Glutamatergic neuron (in vitro differentiated cells): Measurements from ENCODE around the gene NOP56. TPM values are rescaled to one million over a fixed set of nuclear protein-coding genes. Genes with fewer than 3 reads are reported as not detected.

Experiments
- DNase-seq: peaks from one replicate; pipeline ENCODE4 v3.0.0; 2022
- H3K27ac Mint-ChIP-seq: one replicate; pipeline ENCODE4 v1.8.0; 2020; ENCODE audit warnings: mild to moderate bottlenecking, mixed read lengths, inconsistent platforms; ENCODE audit not compliant: unreplicated experiment
- H3K27me3 Mint-ChIP-seq: one replicate; pipeline ENCODE4 v1.8.0; 2020; ENCODE audit warnings: mild to moderate bottlenecking, moderate library complexity, mixed read lengths, inconsistent platforms; ENCODE audit not compliant: unreplicated experiment
- H3K36me3 Mint-ChIP-seq: one replicate; pipeline ENCODE4 v1.8.0; 2020; ENCODE audit warnings: mild to moderate bottlenecking, mixed read lengths, inconsistent platforms; ENCODE audit not compliant: unreplicated experiment
- H3K4me1 Mint-ChIP-seq: one replicate; pipeline ENCODE4 v1.8.0; 2020; ENCODE audit warnings: mild to moderate bottlenecking, low read depth, mixed read lengths, inconsistent platforms; ENCODE audit not compliant: unreplicated experiment
- H3K4me3 Mint-ChIP-seq: one replicate; pipeline ENCODE4 v1.8.0; 2020; ENCODE audit warnings: mild to moderate bottlenecking, mixed read lengths, inconsistent platforms; ENCODE audit not compliant: unreplicated experiment
- H3K9me3 Mint-ChIP-seq: one replicate; pipeline ENCODE4 v1.8.0; 2020; ENCODE audit warnings: mild to moderate bottlenecking, moderate library complexity, mixed read lengths, inconsistent platforms; ENCODE audit not compliant: unreplicated experiment
- long read RNA-seq: library from polyadenylated mRNA; unstranded; transcript quantifications from one replicate; pipeline ENCODE4 v2.0.0, GENCODE V29; 2020; ENCODE audit not compliant: unreplicated experiment
- total RNA-seq: library from RNA; stranded (reverse); fragmentation: NEBNext Ultra II Directional; extraction: Animal tissue kit (Norgen Biotek cat#: 25700); gene quantifications from one replicate; pipeline ENCODE4 v1.2.1, GENCODE V29; 2021; ENCODE audit not compliant: unreplicated experiment
- TF ChIP-seq, protein P1 (sequence below): fragments of 200-600 bp; sonication (generic); IDR thresholded peaks from one replicate; pipeline ENCODE4 v1.5.0; 2021; ENCODE audit not compliant: partially characterized antibody, unreplicated experiment

NOP56 gene, protein sequence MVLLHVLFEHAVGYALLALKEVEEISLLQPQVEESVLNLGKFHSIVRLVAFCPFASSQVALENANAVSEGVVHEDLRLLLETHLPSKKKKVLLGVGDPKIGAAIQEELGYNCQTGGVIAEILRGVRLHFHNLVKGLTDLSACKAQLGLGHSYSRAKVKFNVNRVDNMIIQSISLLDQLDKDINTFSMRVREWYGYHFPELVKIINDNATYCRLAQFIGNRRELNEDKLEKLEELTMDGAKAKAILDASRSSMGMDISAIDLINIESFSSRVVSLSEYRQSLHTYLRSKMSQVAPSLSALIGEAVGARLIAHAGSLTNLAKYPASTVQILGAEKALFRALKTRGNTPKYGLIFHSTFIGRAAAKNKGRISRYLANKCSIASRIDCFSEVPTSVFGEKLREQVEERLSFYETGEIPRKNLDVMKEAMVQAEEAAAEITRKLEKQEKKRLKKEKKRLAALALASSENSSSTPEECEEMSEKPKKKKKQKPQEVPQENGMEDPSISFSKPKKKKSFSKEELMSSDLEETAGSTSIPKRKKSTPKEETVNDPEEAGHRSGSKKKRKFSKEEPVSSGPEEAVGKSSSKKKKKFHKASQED
- total RNA-seq = 185 TPM
- long read RNA-seq, transcript NOP56-201 (12 exons, 2,400 nt) = major isoform, 23 of 61 reads
- long read RNA-seq, partial matches to known transcripts = 19 of 61 reads
- long read RNA-seq, other reads (novel, unspliced or antisense) = 17 of 61 reads

DNA sequence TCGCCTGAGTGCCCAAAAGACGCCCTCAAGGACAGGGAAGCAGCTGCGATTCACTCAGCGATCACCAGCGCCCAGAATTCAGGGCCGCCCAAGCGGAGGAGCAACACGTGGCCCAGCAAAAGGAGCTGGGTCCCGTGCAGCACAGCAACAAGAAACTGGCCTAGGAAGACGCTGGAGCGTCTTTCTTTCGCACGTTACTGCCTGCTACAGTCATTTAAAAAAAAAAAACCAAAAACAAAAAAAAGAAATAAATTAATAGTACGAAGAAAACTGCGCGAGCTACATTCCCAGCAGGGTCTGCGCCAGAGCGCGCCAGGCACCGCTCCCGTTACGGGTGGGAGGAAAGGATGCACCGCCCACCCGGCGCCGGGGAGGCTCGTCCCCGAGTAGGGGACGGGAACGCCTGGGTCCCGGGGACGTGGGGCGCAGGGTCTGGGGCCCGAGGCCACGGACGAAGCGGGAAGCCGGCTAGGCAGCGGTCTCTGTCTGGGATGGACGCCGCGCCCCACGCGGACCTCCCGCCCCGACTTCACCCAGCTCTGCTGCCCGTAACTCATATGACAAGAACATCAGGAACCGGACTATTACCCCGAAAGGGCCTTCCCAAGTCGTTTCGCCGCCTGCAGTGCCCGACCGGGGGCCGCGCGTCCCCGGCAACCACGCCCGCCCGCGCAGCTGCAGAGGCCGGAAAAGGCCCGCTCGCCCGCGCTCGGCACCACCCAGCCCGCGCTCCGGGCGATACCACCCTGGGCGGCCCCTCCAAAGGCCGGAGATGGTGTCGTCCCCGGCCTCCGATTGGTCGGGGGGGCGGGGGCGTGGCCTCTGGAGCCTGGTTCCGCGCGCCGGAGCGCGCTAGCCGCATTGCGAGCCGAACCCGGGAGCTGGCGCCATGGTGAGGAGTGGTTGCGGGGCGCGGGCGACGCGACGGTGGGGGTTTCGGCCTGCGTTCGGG, at the start of gene NOP56:
Gene NOP56 (plus strand): TSS at position 861 of the 952 bp plus-strand sequence. CDS start 29 bp downstream, at position 890.
- Mint-ChIP-seq H3K36me3 (no peaks in the 10 kb centered on the region), H3K4me1 (peaks cover 5% of the 10 kb centered on the region), H3K4me3 (peak within 1 kb of the TSS; percentile 90), H3K27me3 (peaks cover 7% of the 10 kb centered on the region), H3K9me3 (no peaks in the 10 kb centered on the region), H3K27ac (peak within 1 kb of the TSS; percentile 76)
- peak; percentile 93 for DNase-seq
- TF ChIP-seq, protein P1, sequence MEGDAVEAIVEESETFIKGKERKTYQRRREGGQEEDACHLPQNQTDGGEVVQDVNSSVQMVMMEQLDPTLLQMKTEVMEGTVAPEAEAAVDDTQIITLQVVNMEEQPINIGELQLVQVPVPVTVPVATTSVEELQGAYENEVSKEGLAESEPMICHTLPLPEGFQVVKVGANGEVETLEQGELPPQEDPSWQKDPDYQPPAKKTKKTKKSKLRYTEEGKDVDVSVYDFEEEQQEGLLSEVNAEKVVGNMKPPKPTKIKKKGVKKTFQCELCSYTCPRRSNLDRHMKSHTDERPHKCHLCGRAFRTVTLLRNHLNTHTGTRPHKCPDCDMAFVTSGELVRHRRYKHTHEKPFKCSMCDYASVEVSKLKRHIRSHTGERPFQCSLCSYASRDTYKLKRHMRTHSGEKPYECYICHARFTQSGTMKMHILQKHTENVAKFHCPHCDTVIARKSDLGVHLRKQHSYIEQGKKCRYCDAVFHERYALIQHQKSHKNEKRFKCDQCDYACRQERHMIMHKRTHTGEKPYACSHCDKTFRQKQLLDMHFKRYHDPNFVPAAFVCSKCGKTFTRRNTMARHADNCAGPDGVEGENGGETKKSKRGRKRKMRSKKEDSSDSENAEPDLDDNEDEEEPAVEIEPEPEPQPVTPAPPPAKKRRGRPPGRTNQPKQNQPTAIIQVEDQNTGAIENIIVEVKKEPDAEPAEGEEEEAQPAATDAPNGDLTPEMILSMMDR = no peak

DNA sequence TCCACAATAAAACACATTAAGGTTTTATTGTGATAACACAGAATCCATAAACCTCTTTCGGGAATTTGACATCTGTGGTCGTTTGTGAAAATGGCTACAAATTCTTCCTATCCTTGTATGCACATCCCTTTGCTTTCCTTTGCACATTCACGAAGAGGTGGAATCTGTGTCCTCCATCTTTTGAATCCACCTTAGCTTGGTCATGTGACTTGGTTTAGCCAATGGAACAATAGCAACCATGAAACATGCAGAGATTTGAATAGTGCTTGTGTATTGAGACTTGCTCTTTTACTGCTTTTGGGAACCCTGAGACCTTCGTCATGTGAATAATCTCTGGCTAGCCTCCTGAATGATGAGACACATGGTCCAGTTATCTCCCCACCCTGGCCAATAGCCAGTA, 49.7 kb upstream of the NOP56 start:
- TF ChIP-seq, protein P1 = no peak
- Mint-ChIP-seq H3K36me3 (peaks cover 16% of the 10 kb centered on the region), H3K4me1 (peaks cover 14% of the 10 kb centered on the region), H3K27me3 (peaks cover 3% of the 10 kb centered on the region), H3K9me3 (peaks cover 7% of the 10 kb centered on the region), H3K4me3 (no peak overlapping the region), H3K27ac (no peak overlapping the region)
- no peak for DNase-seq

DNA sequence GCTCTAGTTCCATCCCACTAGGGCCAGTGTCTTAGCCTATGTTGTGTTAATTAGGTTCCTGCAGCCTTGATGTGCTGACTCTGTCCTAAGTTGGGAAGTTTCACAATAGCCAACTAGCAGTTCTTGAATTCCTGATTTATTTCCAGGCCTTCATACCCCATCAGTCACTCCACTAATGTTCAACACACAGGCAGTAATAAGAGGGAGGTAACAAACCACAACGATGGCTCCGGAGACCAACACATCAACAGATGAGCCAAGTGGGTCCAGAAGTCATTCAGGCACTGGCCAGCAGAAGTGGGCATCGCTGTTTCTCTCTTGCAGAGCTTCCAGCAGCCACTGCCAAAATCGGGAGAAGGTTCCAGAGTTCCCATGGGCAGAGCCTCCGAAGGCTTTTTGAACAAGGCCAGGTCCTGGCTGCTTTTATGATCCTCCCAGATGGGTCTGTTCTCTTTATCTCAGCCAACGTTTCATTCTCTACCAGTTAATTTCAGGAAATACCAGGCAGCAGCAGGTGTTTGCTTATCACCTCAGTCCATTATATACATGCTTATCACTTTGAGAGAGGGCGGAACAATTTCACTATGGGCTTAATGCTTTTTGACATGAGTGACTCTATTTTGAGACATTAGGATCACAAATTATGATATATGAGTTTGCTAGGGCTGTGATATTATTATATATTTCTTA, 48.5 kb upstream of the NOP56 start:
- H3K4me1 Mint-ChIP-seq = peaks cover 6% of the 10 kb centered on the region
- H3K4me3 Mint-ChIP-seq = no peak overlapping the region
- H3K27ac Mint-ChIP-seq = no peak overlapping the region
- DNase-seq = no peak
- peaks cover 16% of the 10 kb centered on the region for H3K36me3 Mint-ChIP-seq
- no peaks in the 10 kb centered on the region for H3K27me3 Mint-ChIP-seq
- H3K9me3 Mint-ChIP-seq = peaks cover 7% of the 10 kb centered on the region
- TF ChIP-seq, protein P1 = no peak

DNA sequence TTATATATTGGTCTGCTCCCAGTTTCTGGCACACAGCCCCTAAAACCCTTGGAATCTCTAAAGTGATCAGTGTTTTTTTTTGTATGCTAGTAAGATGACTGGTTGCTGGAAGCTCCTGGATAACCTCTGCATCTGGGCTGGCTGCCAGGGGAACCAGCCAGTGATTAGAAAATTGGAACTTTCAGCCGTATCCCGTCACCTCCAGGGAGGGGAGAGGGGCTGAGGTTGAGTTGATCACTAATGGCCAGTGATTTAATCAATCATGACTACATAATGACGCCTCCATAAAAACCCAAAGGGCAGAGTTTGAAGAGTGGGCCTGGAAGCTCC, 48.0 kb upstream of the NOP56 start:
- Mint-ChIP-seq H3K4me3 (no peak overlapping the region), H3K4me1 (peaks cover 6% of the 10 kb centered on the region), H3K27me3 (no peaks in the 10 kb centered on the region), H3K27ac (no peak overlapping the region), H3K36me3 (peaks cover 16% of the 10 kb centered on the region), H3K9me3 (peaks cover 7% of the 10 kb centered on the region)
- DNase-seq = no peak
- TF ChIP-seq, protein P1 = no peak
